K562 (cell line): ENCODE results near the gene OLFML2B. TPM values are rescaled to one million over a fixed set of nuclear protein-coding genes. Genes with fewer than 3 reads are reported as not detected.

ENCODE experiments used
- ATAC-seq: fragments of 200-7000 bp; cut with Tn5 transposase; 3 replicates; pipeline ENCODE4 v1.9.1; 2020; ENCODE audit warnings: moderate library complexity
- BruUV-seq: library from RNA; stranded (reverse); fragments of 400-500 nt; replicated peaks from 2 replicates; lab custom pipeline; 2021; lab: Mats Ljungman, UMichigan
- CTCF ChIA-PET: fragments of 300-600 bp; formaldehyde crosslinking; extraction: SDS; loops from one replicate; lab custom pipeline; 2021; ENCODE audit warnings: low intra/inter-chr PET ratio; lab: Yijun Ruan, JAX
- POLR2A ChIA-PET: fragments of 300-600, 350-650 bp; sonication (Branson Sonifier 250); formaldehyde crosslinking; extraction: SDS; loops from one replicate; lab custom pipeline; 2021; ENCODE audit warnings: antibody characterized with exemption, inconsistent platforms; lab: Yijun Ruan, JAX
- DNase-seq, 4 experiments: peaks; one replicate each; pipeline versions ENCODE4 v3.0.0 to v3.0.0-alpha.2; 2011 to 2018; ENCODE audit warnings: low spot score in 3 of 4, mixed read lengths in 3 of 4; ENCODE audit errors: extremely low read depth in 1 of 4
- FAIRE-seq: peaks from 2 replicates; lab custom pipeline; 2011; peaks lifted over from hg19 to GRCh38; lab: Jason Lieb, UNC
- H2AFZ ChIP-seq: 2 replicates; pipeline ENCODE4 v1.6.0; 2011; ENCODE audit warnings: low read depth, low read length, control low read depth, inconsistent platforms
- H3K27ac ChIP-seq: fragments of 200-600 bp; 3 replicates; pipeline ENCODE4 v1.8.0; 2011; ENCODE audit warnings: low read depth, mild to moderate bottlenecking, control low read depth, inconsistent platforms, low read length, moderate library complexity, mixed read lengths; ENCODE audit errors: extremely low read depth
- H3K27me3 ChIP-seq, 2 experiments: fragments of 300-600 bp in 1 of 2; 2 replicates in 1 of 2; 3 replicates in 1 of 2; pipeline versions ENCODE4 v1.6.0 to v1.8.0; 2011; ENCODE audit warnings: inconsistent platforms in 2 of 2, low read length in 2 of 2, mild to moderate bottlenecking in 1 of 2, mixed read lengths in 1 of 2, moderate library complexity in 1 of 2; ENCODE audit not compliant: control insufficient read depth in 2 of 2, insufficient read depth in 2 of 2
- H3K36me3 ChIP-seq: fragments of 300-600 bp; 3 replicates; pipeline ENCODE4 v1.8.0; 2011; ENCODE audit warnings: mild to moderate bottlenecking, low read length, inconsistent platforms; ENCODE audit not compliant: control insufficient read depth, insufficient read depth
- H3K4me1 ChIP-seq, 2 experiments: fragments of 200-600 bp in 1 of 2; replicated peaks in 1 of 2; 2 replicates in 1 of 2; 3 replicates in 1 of 2; pipeline versions ENCODE4 v1.5.1 to v1.8.0; 2011; ENCODE audit warnings: inconsistent platforms in 2 of 2, low read length in 2 of 2, mild to moderate bottlenecking in 1 of 2, mixed read lengths in 1 of 2, moderate library complexity in 1 of 2; ENCODE audit not compliant: control insufficient read depth in 2 of 2, insufficient read depth in 2 of 2
- H3K4me2 ChIP-seq: 2 replicates; pipeline ENCODE4 v1.6.1; 2011; ENCODE audit warnings: low read length, control low read depth, inconsistent platforms, mixed read lengths; ENCODE audit not compliant: insufficient read depth
- H3K4me3 ChIP-seq: fragments of 200-600 bp; sonication (generic), shearing (Covaris generic); 2 replicates; pipeline ENCODE4 v1.5.1; 2016; ENCODE audit warnings: control low read depth, inconsistent platforms
- H3K79me2 ChIP-seq: fragments of 200-600 bp; 3 replicates; pipeline ENCODE4 v1.8.0; 2011; ENCODE audit warnings: low read length, inconsistent platforms; ENCODE audit not compliant: control insufficient read depth, insufficient read depth
- H3K9ac ChIP-seq, 2 experiments: 2 replicates each; pipeline versions ENCODE4 v1.6.0 to v1.6.1; 2011; ENCODE audit warnings: low read depth in 2 of 2, low read length in 2 of 2, control low read depth in 1 of 2, inconsistent platforms in 1 of 2, mild to moderate bottlenecking in 1 of 2, mixed read lengths in 1 of 2; ENCODE audit not compliant: insufficient read depth in 1 of 2
- H3K9me1 ChIP-seq: one replicate; pipeline ENCODE4 v1.6.0; 2011; ENCODE audit warnings: inconsistent platforms, mild to moderate bottlenecking, low read length, moderate library complexity; ENCODE audit not compliant: control insufficient read depth, insufficient read depth
- H3K9me3 ChIP-seq: replicated peaks from 2 replicates; pipeline ENCODE4 v1.5.1; 2011; ENCODE audit warnings: low read depth, low read length, inconsistent platforms; ENCODE audit not compliant: control insufficient read depth, insufficient read depth
- H4K20me1 ChIP-seq: replicated peaks from 2 replicates; pipeline ENCODE4 v1.6.1; 2011; ENCODE audit warnings: low read length, inconsistent platforms, mixed read lengths; ENCODE audit not compliant: control insufficient read depth, insufficient read depth
- BRF1 ChIP-seq: IDR thresholded peaks from 3 replicates; pipeline ENCODE4 v1.6.1; 2011; ENCODE audit warnings: borderline replicate concordance, mild to moderate bottlenecking; ENCODE audit not compliant: insufficient read length; ENCODE audit errors: extremely low read depth
- CBFA2T2 ChIP-seq: fragments of 450-650 bp; conservative IDR thresholded peaks from 2 replicates; pipeline ENCODE4 v1.6.1; 2017; ENCODE audit warnings: mild to moderate bottlenecking
- FOXJ3 ChIP-seq: sonication (generic); formaldehyde crosslinking; IDR thresholded peaks from 2 replicates; pipeline ENCODE4 v1.4.0; 2020; ENCODE audit warnings: mild to moderate bottlenecking, missing genetic modification reagents
- JUND ChIP-seq, 2 experiments: IDR thresholded peaks; 2 replicates in 1 of 2; 3 replicates in 1 of 2; pipeline ENCODE4 v1.6.1; 2011; ENCODE audit warnings: borderline replicate concordance in 2 of 2, low read depth in 2 of 2, low read length in 2 of 2, improper control_type of control experiment in 1 of 2, missing biosample characterization in 1 of 2, missing genetic modification characterization in 1 of 2, missing genetic modification reagents in 1 of 2
- MYC ChIP-seq, 2 experiments: fragments of 250-450 bp in 1 of 2; sonication (Bioruptor Pico) in 1 of 2; IDR thresholded peaks; 2 replicates each; pipeline versions ENCODE4 v1.5.1 to v1.6.1; 2012 to 2021; ENCODE audit warnings: low read depth in 2 of 2, borderline replicate concordance in 1 of 2, improper control_type of control experiment in 1 of 2, low read length in 1 of 2, mild to moderate bottlenecking in 1 of 2, moderate library complexity in 1 of 2
- PKNOX1 ChIP-seq: fragments of 450-650 bp; IDR thresholded peaks from 2 replicates; pipeline ENCODE4 v1.6.1; 2016
- RAD51 ChIP-seq: fragments of 450-650 bp; IDR thresholded peaks from 2 replicates; pipeline ENCODE4 v1.7.1; 2016; ENCODE audit warnings: low read depth, mild to moderate bottlenecking, borderline replicate concordance
- RBM17 ChIP-seq: fragments of 200-400 bp; formaldehyde crosslinking; IDR thresholded peaks from 2 replicates; pipeline ENCODE4 v1.6.1; 2017; ENCODE audit warnings: low read depth, mild to moderate bottlenecking, low read length, borderline replicate concordance
- SIRT6 ChIP-seq: IDR thresholded peaks from one replicate; pipeline ENCODE4 v1.6.1; 2012; ENCODE audit warnings: low read depth, mild to moderate bottlenecking, control low read depth, inconsistent platforms, low read length, moderate library complexity
- SMAD3 ChIP-seq: fragments of 450-650 bp; formaldehyde crosslinking; conservative IDR thresholded peaks from 2 replicates; pipeline ENCODE4 v1.4.0; 2020; ENCODE audit warnings: mild to moderate bottlenecking
- TFE3 ChIP-seq: fragments of 450-650 bp; formaldehyde crosslinking; IDR thresholded peaks from 2 replicates; pipeline ENCODE4 v1.4.0; 2020; ENCODE audit warnings: mild to moderate bottlenecking, mixed read lengths
- TOE1 ChIP-seq, 2 experiments: fragments of 450-650 bp in 1 of 2; sonication (generic) in 1 of 2; formaldehyde crosslinking in 1 of 2; IDR thresholded peaks; 2 replicates each; pipeline versions ENCODE4 v1.7.1 to v1.8.0; 2016 to 2022; ENCODE audit warnings: borderline replicate concordance in 2 of 2, mild to moderate bottlenecking in 2 of 2, antibody characterized with exemption in 1 of 2, inconsistent platforms in 1 of 2, low read depth in 1 of 2, missing genetic modification reagents in 1 of 2, moderate library complexity in 1 of 2
- USF1 ChIP-seq: sonication (generic); formaldehyde crosslinking; IDR thresholded peaks from 2 replicates; pipeline ENCODE4 v1.9.0; 2022; ENCODE audit warnings: mild to moderate bottlenecking, missing genetic modification reagents
- USF2 ChIP-seq: sonication (generic); formaldehyde crosslinking; IDR thresholded peaks from 2 replicates; pipeline ENCODE4 v1.5.0; 2020; ENCODE audit warnings: missing genetic modification reagents
- ZFPM2 ChIP-seq: fragments of 250-450 bp; sonication (Bioruptor Pico); IDR thresholded peaks from 2 replicates; pipeline ENCODE4 v1.5.1; 2022; ENCODE audit warnings: mild to moderate bottlenecking
- ZNF133 ChIP-seq: fragments of 250-450 bp; sonication (Bioruptor Pico); IDR thresholded peaks from 2 replicates; pipeline ENCODE4 v1.4.0; 2020; ENCODE audit warnings: mild to moderate bottlenecking
- whole genome bisulfite sequencing: fragments of 100-300 bp; shearing (Covaris generic); methylation state at CpG from one replicate; pipeline ENCODE4 v1.1.6; 2016; ENCODE audit warnings: low coverage, mixed read lengths; ENCODE audit not compliant: insufficient coverage; ENCODE audit errors: missing lambda C conversion rate; 5-methylcytosine and 5-hydroxymethylcytosine counted together
- in situ Hi-C: fragments of 300-500 bp; cut with MboI; formaldehyde crosslinking; loops from 4 replicates; pipeline ENCODE4 v1.15.0; 2018; ENCODE audit warnings: inconsistent platforms, mixed read lengths
- intact Hi-C: fragments of 100-400 bp; cut with micrococcal nuclease; formaldehyde crosslinking; loops from 2 replicates; pipeline ENCODE4 v1.14.2; 2022
- polyA plus RNA-seq, 8 experiments: library from polyadenylated mRNA; depleted of rRNA in 4 of 8; stranded (reverse) in 5 of 8; unstranded in 3 of 8; fragments of >200 nt; fragmentation: Nextera tagmentation in 2 of 8; fragmentation: Illumina TruSeq in 1 of 8; extraction: Ambion mirVana in 2 of 8; extraction: Trizol in 1 of 8; gene quantifications; 2 replicates each; pipeline versions ENCODE4 v1.2.1 to v1.2.3, GENCODE V29; 2011 to 2014; ENCODE audit warnings: inconsistent platforms in 1 of 8, missing spikeins in 1 of 8
- total RNA-seq, 7 experiments: library from RNA; depleted of rRNA in 6 of 7; stranded (reverse); fragments of >200 nt in 6 of 7; fragmentation: Illumina TruSeq in 2 of 7; extraction: Trizol in 2 of 7; gene quantifications; 2 replicates each; pipeline versions ENCODE4 v1.2.1 to v1.2.3, GENCODE V29; 2011 to 2021; ENCODE audit warnings: low replicate concordance in 1 of 7

Gene OLFML2B
- total and polyA plus RNA-seq, 9 of the 15 experiments (the other 6 are each of a cell fraction or from before 2014, with no cell fraction given) = not detected

GRCh38 chr1:161952607-161953172 is 71.0 kb downstream of the OLFML2B start:
- FAIRE-seq = no peak
- H3K9me1 ChIP-seq = no peaks in the 10 kb centered on the region
- no TSS peak for BruUV-seq
- peaks cover 4 to 21% of the 10 kb centered on the region in 2 experiments; a peak in 4 of 5 replicates for H3K4me1 ChIP-seq
- intact Hi-C loops (loop anchor here (1.0 kb wide), 1 partner anchor 11 kb away; no protein-coding TSS in a partner anchor), in situ Hi-C loops (no loop called here)
- H4K20me1 ChIP-seq = no peaks in the 10 kb centered on the region
- POLR2A ChIA-PET = interaction anchor here (0.6 to 2.1 kb wide), 4 partner anchors 8 to 84 kb away, joined by 3 to 7 read pairs (median 4); no protein-coding TSS in a partner anchor
- no peak overlapping the region for H2AFZ ChIP-seq
- no peaks in the 10 kb centered on the region for H3K27me3 ChIP-seq
- DNase-seq = no peak
- no peaks in the 10 kb centered on the region for H3K9me3 ChIP-seq
- CTCF ChIA-PET = no interaction called here
- WGBS = 61% methylated on average over 3 of the region's 3 CpGs
- no peaks in the 10 kb centered on the region for H3K36me3 ChIP-seq
- no peak overlapping the region for H3K4me3 ChIP-seq
- H3K27ac ChIP-seq = no peak overlapping the region
- H3K9ac ChIP-seq = no peak overlapping the region
- no peaks in the 10 kb centered on the region for H3K79me2 ChIP-seq
- ATAC-seq = peak; percentile 43; the same call in 1 of the 3 replicates
- no peak overlapping the region for H3K4me2 ChIP-seq
- no peak for TF ChIP-seq RBM17
- no peak for TF ChIP-seq MYC (IDR thresholded peaks at IDR 0.05; ENCODE audit: low read depth, low read length)
- no peak for TF ChIP-seq MYC (CRISPR knock-in tag; IDR thresholded peaks at IDR 0.05; ENCODE audit: borderline replicate concordance, low read depth)
- no peak for TF ChIP-seq BRF1
- TF ChIP-seq SMAD3 (CRISPR knock-in tag) = no peak
- peak; percentile 88 for TF ChIP-seq TFE3 (CRISPR knock-in tag)
- TF ChIP-seq CBFA2T2 = peak; percentile 12; the same call in 1 of the 2 replicates
- no peak for TF ChIP-seq FOXJ3 (CRISPR knock-in tag)
- no peak for TF ChIP-seq JUND (IDR thresholded peaks at IDR 0.05; ENCODE audit: borderline replicate concordance, low read depth, low read length)
- TF ChIP-seq JUND (tag; IDR thresholded peaks at IDR 0.05; ENCODE audit: borderline replicate concordance, low read depth, low read length) = no peak
- no peak for TF ChIP-seq ZNF133 (CRISPR knock-in tag)
- peak; percentile 51 for TF ChIP-seq USF1 (CRISPR knock-in tag)
- TF ChIP-seq SIRT6 = no peak
- no peak for TF ChIP-seq PKNOX1
- peak; percentile 41 for TF ChIP-seq USF2
- TF ChIP-seq RAD51 = peak; percentile 74
- TF ChIP-seq ZFPM2 (CRISPR knock-in tag) = no peak
- TF ChIP-seq TOE1 (IDR thresholded peaks at IDR 0.05; ENCODE audit: borderline replicate concordance) = peak; percentile 56; the same call in 1 of the 2 replicates
- no peak for TF ChIP-seq TOE1 (CRISPR knock-in tag; IDR thresholded peaks at IDR 0.05; ENCODE audit: borderline replicate concordance, low read depth)
